HG02610 (cell line): ENCODE data around the gene HELB.

Experiments used
- ATAC-seq: cut with Tn5 transposase; IDR thresholded peaks from one replicate; pipeline ENCODE4 v1.9.1; 2021; ENCODE audit warnings: mild to moderate bottlenecking, moderate library complexity; ENCODE audit not compliant: unreplicated experiment

HELB gene

GRCh38 chr12:66354291-66354690 is 52.0 kb downstream of the HELB start:
- no peak for ATAC-seq

GRCh38 chr12:66359300-66359699 is 57.0 kb downstream of the HELB start:
- no peak for ATAC-seq

- ATAC-seq: no peak
These were observed 59.4 kb downstream of the HELB start for GRCh38 chr12:66361703-66362102.

GRCh38 chr12:66365718-66366490 is 63.6 kb downstream of the HELB start:
- no peak for ATAC-seq

- ATAC-seq: no peak
These were observed 64.8 kb downstream of the HELB start for GRCh38 chr12:66367015-66367667.

- ATAC-seq: no peak
These were observed 69.7 kb downstream of the HELB start for GRCh38 chr12:66371982-66372381.

GRCh38 chr12:66375560-66375959 is 73.3 kb downstream of the HELB start:
- no peak for ATAC-seq

GRCh38 chr12:66379616-66380015 is 77.3 kb downstream of the HELB start:
- ATAC-seq: no peak

GRCh38 chr12:66380769-66381535 is 78.7 kb downstream of the HELB start:
- ATAC-seq: no peak

- ATAC-seq: no peak
These were observed 84.8 kb downstream of the HELB start for GRCh38 chr12:66387117-66387516.
